IPS-18a (cell line): ENCODE measurements around the gene SIRT2.
"Not testable (repeated sequence)": the region's sequence is repeated elsewhere in the genome, so short reads cannot be mapped to it uniquely, and the experiment has no call there.

Experiments used
- H3K27ac ChIP-seq: one replicate; pipeline ENCODE4 v1.5.1; 2013; ENCODE audit warnings: low read length
- H3K27me3 ChIP-seq: one replicate; pipeline ENCODE4 v1.6.1; 2013; ENCODE audit warnings: mild to moderate bottlenecking, low read length; ENCODE audit not compliant: control insufficient read depth, insufficient read depth
- H3K36me3 ChIP-seq: one replicate; pipeline ENCODE4 v1.6.1; 2013; ENCODE audit warnings: low read depth, low read length; ENCODE audit not compliant: control insufficient read depth
- H3K4me1 ChIP-seq: one replicate; pipeline ENCODE4 v1.6.1; 2013; ENCODE audit warnings: low read depth, low read length; ENCODE audit not compliant: control insufficient read depth
- H3K4me3 ChIP-seq: one replicate; pipeline ENCODE4 v1.5.1; 2013; ENCODE audit warnings: low read length
- H3K9ac ChIP-seq: one replicate; pipeline ENCODE4 v1.6.1; 2013; ENCODE audit warnings: mild to moderate bottlenecking, low read length, moderate library complexity
- H3K9me3 ChIP-seq: one replicate; pipeline ENCODE4 v1.6.1; 2013; ENCODE audit warnings: low read depth, low read length; ENCODE audit not compliant: control insufficient read depth

Gene SIRT2

DNA sequence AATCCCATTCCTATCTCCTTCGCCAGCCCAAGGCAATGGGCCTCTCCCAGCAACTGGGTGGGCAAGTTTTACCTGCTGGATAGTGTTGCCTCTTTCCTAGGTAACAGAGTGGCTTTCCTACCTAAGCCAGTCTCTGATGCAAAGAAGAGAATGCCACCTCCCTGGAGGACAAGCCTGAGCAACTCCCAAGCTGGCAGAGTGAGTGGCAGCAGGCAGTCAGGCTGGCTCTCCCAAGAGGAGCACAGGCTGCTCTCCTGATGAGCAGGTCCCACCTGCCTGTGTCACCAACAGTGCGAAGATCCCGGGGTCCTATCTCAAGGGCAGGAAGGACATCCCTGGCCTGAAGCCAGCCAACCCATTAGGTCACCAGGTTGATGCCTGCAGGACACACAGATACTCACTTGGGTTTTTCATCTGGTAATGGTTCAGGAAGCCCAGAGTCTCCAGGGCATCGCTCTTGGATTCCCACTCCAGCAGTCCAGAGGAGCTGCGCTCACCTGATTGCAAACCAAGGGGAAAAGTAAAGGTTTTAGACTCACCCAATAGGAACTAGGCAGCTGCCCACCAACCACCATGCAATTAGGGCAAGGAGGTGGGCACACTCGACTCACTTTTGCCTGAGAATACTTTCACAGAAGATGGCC lies 62.3 kb downstream of the SIRT2 start:
- Histone ChIP-seq H3K27ac (no peak overlapping the region), H3K4me3 (no peak overlapping the region), H3K9me3 (no peaks in the 10 kb centered on the region), H3K9ac (no peak overlapping the region), H3K36me3 (peaks cover 65% of the 10 kb centered on the region), H3K4me1 (peaks cover 4% of the 10 kb centered on the region), H3K27me3 (no peaks in the 10 kb centered on the region)

DNA sequence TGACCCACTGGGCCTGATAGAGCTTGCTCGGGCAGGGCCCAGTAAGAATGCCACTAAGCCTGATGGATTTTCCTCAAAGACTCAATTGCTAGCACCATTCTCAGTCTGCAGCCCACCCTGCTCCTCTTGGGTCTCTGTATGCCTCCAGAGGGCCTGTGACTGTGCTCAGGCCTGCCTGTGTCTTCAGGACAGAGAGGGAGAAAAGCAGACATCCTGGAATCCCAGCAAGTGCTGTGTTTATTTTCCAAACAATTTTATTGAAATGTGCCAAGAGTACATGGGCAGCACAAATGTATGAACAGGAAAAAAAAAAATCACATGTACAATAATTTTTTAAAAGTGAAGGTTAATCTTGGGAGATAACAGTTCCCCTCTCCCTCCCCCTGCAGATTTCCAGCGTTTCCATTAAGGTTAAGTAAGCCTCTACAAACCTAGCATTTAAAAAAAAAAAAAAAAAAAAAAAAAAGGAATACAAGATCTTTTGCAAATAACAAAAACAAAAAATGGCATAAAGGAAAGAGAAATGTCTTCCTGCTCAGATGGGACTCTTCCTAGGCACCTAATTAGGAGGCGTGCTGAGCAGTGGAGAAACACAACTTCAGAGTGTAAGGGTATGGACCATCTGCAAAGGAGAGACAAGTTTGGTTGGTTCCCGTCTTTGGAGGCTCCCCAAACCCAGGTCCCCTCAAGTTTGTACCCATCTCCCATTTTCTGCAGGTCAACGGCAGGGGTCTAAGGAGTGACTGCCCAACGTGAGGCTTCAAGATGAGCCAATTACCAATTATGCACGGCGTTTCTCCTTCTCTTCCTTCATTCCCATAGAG lies 63.0 kb downstream of the SIRT2 start:
- H3K27ac ChIP-seq = no peak overlapping the region
- H3K27me3 ChIP-seq = no peaks in the 10 kb centered on the region
- H3K4me3 ChIP-seq = no peak overlapping the region
- no peaks in the 10 kb centered on the region for H3K9me3 ChIP-seq
- peaks cover 7% of the 10 kb centered on the region for H3K4me1 ChIP-seq
- H3K9ac ChIP-seq = no peak overlapping the region
- peaks cover 58% of the 10 kb centered on the region for H3K36me3 ChIP-seq

DNA sequence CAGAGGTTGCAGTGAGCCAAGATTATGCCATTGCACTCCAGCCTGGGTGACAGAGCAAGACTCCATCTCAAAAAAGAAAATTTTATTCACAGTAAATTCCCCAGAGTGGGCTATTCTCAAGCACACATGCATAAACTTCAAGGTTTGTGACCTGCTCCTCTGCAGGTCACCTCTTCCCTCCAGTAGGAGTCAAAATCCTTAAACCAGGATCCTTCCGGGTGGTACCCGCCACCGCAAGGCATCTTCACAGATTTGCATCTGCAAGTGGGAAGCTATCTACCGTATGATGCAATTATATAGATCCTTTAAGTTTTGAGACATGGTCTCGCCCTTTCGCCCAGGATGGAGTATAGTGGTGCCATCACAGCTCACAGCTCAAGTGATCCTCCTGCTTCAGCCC lies 64.8 kb downstream of the SIRT2 start:
- Histone ChIP-seq H3K4me1 (peaks cover 7% of the 10 kb centered on the region), H3K36me3 (peaks cover 50% of the 10 kb centered on the region), H3K9ac (no peak overlapping the region), H3K27ac (no peak overlapping the region), H3K4me3 (no peak overlapping the region), H3K9me3 (no peaks in the 10 kb centered on the region), H3K27me3 (no peaks in the 10 kb centered on the region)

DNA sequence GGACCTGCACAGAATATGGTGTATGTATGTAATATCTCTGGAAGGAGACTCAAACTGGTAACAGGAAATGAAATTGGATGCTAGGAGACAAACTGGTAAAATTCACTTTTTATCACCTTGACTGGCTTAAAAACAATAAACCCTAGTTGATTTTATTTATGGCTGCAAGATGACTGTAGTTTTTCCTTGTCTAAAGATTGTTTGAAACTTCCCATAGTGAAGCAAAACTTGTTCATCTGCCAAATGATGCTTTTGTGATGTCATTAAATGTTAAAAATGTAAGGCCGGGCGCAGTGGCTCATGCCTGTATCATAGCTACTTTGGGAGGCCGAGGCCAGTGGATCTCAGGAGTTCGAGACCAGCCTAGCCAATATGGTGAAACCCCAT lies 65.3 kb downstream of the SIRT2 start:
- Histone ChIP-seq H3K36me3 (peaks cover 45% of the 10 kb centered on the region), H3K9me3 (no peaks in the 10 kb centered on the region), H3K27me3 (no peaks in the 10 kb centered on the region), H3K27ac (no peak overlapping the region), H3K9ac (no peak overlapping the region), H3K4me1 (peaks cover 7% of the 10 kb centered on the region), H3K4me3 (no peak overlapping the region)

DNA sequence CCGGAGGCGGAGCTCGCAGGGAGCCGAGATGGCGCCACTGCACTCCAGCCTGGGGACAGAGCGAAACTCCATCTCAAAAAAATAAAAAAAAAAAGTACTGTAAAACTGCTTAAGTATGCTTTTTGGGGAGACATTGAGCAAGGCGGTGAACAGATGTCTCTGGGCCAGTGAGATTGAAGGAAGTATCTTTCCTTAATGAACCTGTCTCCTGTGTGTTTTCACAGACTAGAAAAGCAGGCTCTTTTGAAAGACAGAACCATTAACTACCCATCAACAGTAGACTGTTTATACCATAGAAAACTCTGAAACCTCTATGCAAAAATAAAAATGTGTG lies 66.4 kb downstream of the SIRT2 start:
- no peaks in the 10 kb centered on the region for H3K27me3 ChIP-seq
- H3K27ac ChIP-seq = no peak overlapping the region
- no peak overlapping the region for H3K4me3 ChIP-seq
- no peaks in the 10 kb centered on the region for H3K9me3 ChIP-seq
- H3K9ac ChIP-seq = no peak overlapping the region
- H3K36me3 ChIP-seq = peaks cover 35% of the 10 kb centered on the region
- H3K4me1 ChIP-seq = peaks cover 7% of the 10 kb centered on the region

DNA sequence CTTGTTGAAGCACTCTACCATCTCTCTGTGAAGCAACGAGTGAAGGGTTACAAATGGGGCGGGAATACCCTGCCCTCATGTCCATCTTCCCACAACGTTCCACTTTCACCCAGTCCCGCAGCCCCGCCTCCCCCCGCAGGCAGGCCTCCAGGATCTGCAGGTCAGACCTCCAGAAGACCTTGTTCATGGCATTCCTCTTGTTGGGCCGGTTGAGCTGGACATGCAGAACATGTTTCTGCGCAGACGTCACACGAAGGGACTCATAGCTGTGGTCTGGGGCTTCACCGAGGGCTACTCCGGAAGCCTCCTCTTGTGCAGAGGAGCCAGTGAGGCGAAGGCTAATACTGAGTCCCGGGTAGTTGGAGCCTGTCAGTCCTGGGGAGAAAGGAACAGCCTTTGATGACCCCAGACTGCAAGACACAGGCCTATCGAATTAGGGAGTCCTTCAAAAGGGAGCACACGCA lies 68.2 kb downstream of the SIRT2 start:
- Histone ChIP-seq H3K36me3 (peaks cover 16% of the 10 kb centered on the region), H3K4me1 (peaks cover 7% of the 10 kb centered on the region), H3K9ac (peak overlapping the region; percentile 63), H3K27me3 (no peaks in the 10 kb centered on the region), H3K9me3 (no peaks in the 10 kb centered on the region), H3K27ac (peak overlapping the region; percentile 25), H3K4me3 (peak overlapping the region; percentile 82)

DNA sequence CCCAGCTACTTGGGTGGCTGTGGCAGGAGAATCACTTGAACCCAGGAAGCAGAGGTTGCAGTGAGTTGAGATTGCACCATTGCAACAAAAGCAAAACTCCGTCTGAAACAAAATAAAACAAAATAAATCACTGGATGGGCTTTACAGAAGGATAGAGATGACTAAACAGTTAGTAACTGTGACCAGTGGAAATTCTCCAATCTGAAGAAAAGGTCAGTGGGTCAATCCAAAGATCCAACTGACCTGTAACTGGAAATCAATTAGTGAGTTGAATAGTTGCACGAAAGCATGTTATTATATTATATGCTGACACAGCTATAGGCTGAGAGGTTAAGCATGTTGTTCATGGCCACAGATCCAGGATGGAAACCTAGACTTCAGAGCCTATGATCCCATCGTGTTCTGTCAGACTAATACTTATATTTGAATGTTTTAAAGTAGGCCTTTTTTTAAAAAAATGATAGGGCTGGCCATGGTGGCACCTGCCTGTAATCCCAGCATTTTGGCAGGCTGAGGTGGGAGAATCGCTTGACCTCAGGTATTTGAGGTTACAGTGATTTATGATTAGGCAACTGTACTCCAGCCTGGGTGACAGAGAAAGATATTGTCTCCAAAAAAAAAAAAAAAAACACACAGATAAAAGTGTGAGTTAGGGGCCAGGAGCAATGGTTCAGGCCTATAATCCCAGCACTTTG lies 69.2 kb downstream of the SIRT2 start:
- Histone ChIP-seq H3K36me3 (peaks cover 8% of the 10 kb centered on the region), H3K4me3 (no peak overlapping the region), H3K27ac (no peak overlapping the region), H3K9me3 (no peaks in the 10 kb centered on the region), H3K4me1 (peaks cover 8% of the 10 kb centered on the region), H3K9ac (no peak overlapping the region), H3K27me3 (no peaks in the 10 kb centered on the region)

DNA sequence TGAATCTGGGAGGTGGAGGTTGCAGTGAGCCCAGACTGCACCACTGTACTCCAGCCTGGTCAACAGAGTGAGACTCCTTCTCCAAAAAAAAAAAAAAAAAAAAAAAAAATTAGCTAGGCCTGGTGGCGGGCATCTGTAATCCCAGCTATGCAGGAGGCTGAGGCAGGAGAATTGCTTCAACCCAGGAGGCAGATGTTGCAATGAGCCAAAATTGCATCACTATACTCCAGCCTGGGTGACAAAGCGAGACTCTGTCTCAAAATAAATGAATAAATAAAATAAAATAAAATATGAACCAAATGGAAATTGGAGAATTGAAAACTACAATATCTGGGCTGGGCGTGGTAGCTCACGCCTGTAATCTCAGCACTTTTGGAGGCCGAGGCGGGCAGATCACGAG lies 70.2 kb downstream of the SIRT2 start:
- H3K9ac ChIP-seq, H3K27me3 ChIP-seq, H3K4me3 ChIP-seq, H3K9me3 ChIP-seq, H3K36me3 ChIP-seq, H3K27ac ChIP-seq: not testable (repeated sequence)
- peaks cover 17% of the 10 kb centered on the region for H3K4me1 ChIP-seq
